ENCODE data around the gene WDR70.

DNA sequence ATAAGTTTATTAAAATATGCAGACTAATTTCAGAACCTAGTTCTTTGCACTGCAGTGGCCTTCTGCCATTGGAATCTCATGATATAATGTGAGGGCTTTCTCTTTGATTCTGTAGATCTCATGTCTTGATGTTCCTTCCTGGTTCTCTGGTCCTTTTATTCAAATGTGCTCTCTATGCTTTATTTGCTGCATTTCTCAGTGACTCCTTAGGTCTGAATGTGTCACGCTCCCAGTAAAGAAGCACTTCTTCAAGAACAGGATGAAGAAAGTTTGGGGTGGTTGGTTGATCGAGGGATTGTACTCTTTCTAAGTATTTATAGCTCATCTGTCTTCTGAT, 338.1 kb downstream of the WDR70 start:
- TF ChIP-seq, protein P1, sequence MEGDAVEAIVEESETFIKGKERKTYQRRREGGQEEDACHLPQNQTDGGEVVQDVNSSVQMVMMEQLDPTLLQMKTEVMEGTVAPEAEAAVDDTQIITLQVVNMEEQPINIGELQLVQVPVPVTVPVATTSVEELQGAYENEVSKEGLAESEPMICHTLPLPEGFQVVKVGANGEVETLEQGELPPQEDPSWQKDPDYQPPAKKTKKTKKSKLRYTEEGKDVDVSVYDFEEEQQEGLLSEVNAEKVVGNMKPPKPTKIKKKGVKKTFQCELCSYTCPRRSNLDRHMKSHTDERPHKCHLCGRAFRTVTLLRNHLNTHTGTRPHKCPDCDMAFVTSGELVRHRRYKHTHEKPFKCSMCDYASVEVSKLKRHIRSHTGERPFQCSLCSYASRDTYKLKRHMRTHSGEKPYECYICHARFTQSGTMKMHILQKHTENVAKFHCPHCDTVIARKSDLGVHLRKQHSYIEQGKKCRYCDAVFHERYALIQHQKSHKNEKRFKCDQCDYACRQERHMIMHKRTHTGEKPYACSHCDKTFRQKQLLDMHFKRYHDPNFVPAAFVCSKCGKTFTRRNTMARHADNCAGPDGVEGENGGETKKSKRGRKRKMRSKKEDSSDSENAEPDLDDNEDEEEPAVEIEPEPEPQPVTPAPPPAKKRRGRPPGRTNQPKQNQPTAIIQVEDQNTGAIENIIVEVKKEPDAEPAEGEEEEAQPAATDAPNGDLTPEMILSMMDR (conservative IDR thresholded peaks at IDR 0.05; ENCODE audit: low read depth, low read length), result no peak
- no peak for TF ChIP-seq EZH2 (IDR thresholded peaks at IDR 0.05; ENCODE audit: low read length, unreplicated experiment)
- TF ChIP-seq EZH2phosphoT487 (IDR thresholded peaks at IDR 0.05; ENCODE audit: borderline replicate concordance, low read length), result no peak
